ENCODE data around the gene HLCS. TPM values are rescaled to one million over a fixed set of nuclear protein-coding genes. Genes with fewer than 3 reads are reported as not detected.

HLCS gene
- total RNA-seq, 1 experiment from 2014 or later, result 30.9 TPM

DNA sequence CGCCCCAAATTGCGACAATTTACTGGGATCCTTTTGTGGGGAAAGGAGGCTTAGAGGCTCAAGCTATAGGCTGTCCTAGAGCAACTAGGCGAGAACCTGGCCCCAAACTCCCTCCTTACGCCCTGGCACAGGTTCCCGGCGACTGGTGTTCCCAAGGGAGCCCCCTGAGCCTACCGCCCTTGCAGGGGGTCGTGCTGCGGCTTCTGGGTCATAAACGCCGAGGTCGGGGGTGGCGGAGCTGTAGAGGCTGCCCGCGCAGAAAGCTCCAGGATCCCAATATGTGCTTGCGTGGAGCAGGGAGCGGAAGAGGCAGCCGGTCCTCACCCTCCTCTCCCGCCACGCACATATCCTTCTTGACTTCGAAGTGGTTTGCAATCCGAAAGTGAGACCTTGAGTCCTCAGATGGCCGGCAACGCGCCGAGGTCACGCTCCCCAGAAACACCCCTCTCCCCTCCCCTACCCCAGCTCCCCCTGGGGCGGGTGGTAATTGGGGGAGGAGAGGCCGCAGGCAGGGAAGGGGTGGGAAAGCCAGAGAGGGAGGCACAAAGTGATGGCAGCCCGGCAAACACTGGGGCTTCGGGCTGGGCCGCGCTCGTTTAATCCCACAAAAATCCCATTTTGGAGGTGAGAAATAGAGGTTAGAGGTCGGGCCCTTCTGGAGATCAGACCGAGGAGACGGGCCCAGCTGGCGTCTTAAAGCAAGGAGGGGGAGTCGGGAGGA, 261.4 kb downstream of the HLCS start:
- no peak for DNase-seq (ENCODE audit: low read depth)

DNA sequence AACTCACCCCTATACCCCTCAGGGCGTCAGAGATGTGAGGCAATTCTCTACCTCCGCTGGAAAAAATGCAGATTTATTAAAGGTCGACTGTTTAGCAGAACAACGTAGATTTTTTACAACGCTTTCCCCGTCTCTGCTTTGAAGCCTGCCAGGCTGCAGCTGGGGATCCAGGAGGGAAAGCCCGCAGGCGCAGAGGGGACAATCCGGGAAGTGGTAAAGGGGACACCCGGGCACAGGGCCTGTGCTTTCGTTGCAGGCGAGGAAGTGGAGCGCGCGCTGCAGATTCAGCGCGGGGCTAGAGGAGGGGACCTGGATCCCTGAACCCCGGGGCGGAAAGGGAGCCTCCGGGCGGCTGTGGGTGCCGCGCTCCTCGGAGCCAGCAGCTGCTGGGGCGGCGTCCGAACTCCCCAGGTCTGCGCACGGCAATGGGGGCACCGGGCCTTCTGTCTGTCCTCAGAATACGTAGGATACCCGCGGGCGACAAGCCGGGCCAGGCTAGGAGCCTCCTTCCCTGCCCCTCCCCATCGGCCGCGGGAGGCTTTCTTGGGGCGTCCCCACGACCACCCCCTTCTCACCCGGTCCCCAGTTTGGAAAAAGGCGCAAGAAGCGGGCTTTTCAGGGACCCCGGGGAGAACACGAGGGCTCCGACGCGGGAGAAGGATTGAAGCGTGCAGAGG, 262.1 kb downstream of the HLCS start:
- DNase-seq (ENCODE audit: low read depth), result no peak

DNA sequence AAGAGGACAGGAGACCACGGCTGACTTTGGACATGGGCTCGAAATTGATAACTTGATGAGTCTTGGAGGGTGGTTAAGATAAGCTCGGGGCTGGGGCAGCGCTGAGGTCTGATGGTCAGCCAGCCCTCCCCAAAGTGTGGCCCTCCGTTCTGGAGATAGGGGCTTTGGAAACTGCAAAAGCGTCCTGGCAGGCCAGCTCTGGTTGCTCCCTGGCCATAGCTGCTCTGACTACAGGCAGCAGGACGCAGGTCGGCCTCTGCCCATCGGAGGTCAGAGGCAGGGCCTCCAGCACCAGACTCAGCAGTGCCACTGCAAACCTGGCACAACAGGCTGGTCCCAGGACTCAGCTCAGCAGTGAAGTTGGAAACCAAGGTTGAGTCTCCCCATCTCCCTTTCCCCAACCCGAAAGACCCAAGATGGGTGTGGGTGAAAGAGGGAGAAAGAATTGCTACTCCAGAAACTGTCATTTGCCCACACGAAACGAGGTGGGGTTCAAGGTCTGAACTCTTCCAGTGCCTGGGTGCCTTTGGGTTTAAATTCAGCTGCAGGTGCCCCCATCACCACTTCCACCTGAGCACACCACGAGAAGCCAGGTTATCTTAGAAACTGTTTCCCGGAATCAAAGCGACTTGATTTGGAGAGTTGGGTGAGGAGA, 262.7 kb downstream of the HLCS start:
- no peak for DNase-seq (ENCODE audit: low read depth)

DNA sequence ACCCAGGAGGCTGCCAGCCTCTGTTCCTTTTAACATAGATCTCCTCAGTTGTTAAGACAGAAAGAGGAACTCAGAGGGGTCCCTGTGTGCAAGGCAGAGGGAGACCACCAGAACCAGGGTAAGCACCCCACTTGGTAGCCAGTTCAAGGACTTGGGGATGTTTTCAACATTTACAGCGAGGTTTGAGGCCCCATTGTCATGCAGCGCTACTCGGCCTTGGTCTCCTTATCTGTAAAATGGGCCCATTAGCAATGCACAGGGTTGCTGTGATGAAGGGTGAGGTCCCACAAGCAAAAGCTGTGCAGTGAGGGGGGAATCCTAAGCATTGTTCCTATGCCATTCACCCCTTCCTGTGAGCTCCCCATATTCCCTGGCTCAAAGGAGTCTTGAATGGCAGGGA, 263.3 kb downstream of the HLCS start:
- DNase-seq (ENCODE audit: low read depth), result no peak

DNA sequence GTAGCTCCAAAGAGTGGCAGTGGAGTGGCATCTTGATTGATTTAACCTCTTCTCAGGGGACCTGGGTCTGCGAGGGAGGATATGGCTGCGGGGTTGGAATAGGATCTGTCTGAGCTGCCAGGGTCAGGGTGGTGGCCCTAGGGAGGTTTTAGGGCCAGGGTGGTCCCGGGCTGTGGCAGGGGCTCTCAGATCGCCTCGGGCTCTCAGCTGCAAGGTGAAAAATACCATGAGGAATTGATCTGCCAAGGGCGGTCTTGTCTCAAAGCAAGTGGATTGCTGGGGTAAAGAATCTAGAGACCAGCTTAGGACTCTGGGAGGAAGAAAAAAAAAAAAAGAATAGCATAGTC, 263.9 kb downstream of the HLCS start:
- no peak for DNase-seq (ENCODE audit: low read depth)

DNA sequence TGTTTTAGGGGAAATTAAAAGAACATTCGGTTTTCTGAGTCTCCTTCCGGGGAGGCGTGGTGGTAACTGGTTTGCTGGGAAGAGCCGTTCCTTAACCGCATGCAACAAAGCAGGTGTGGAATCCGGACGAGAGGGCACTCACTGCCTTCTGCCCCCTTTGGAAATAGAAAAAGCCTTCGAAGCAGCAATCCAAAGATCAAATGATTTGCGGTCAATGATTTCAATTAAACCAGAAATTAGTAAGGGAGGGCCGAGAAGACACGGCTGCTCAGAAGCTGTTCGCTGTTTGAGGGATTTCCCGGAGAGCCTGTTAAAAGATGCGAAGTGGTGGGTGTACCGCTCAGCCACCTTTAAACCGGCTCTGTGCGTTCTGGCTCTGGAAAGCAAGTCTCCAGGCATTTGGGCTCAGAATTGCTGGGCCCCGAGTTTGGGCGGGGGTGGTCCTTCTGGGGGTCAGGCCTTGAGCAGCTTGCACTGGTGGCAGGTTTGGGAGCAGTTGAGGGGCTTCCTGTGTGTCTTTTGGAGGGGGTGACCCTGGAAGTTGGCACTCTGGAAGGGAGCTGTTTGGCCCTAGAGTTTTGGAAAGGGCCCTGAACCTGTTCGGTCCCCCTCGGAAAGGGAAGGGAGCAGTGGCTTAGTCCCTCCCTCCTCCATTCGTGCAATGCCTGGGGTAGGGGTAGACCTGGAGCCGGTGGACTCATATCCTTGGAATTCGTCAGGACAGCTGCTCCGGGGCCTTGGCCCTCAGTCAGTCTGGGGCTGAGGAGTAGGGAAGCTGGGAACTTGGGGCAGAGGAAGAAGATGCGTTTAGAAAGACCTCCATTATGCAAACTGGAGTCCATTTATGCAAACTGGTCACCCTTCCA, 264.5 kb downstream of the HLCS start:
- peak; percentile 89 for DNase-seq (ENCODE audit: low read depth)

DNA sequence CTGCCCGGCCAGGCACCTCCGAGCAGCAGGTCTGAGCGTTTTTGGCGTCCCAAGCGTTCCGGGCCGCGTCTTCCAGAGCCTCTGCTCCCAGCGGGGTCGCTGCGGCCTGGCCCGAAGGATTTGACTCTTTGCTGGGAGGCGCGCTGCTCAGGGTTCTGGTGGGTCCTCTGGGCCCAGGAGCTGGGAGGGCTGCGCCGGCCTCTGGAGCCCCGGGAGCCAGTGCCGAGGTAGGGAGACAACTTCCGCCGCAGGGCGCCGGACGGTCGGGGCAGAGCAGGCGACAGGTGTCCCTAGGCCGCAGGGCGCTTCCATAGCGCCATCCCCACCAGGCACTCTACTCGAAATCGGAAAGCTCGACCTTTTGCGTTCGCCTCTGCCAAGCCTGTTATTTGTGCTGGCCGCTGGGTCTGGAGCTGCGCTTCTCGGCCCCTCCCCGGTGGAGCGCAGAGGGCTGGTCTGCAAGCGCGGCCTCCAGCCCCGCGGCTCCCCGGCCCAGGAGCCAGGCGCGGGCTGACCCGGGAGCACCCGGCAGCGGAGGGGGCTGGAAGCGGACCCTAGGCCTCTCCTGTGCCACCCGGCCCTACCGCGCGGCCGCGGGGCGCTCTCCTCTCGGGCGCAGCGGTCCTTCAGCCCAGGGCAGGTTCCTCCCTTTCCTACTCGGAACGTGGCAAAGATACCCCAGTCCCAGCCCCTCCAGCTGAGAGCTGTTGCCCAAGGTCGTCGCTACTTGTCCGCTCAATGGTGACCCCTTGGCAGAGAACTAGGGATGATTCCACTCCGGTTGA, 265.3 kb downstream of the HLCS start:
- DNase-seq (ENCODE audit: low read depth), result no peak

Other genes with a start within 250 kb of the HLCS start
- not detected in 2 replicates for gene RIPPLY3, start 40.0 kb upstream of the HLCS start, total RNA-seq (2014; rRNA removed)
- 11.1 and 24.1 TPM in 2 replicates for gene PIGP, start 106.4 kb upstream of the HLCS start, total RNA-seq (2014; rRNA removed)
- 168 and 189 TPM in 2 replicates for gene TTC3, start 106.6 kb upstream of the HLCS start, total RNA-seq (2014; rRNA removed)